Measurements from ENCODE around the gene ATP6V0A1.
"Not testable (repeated sequence)": the region's sequence is repeated elsewhere in the genome, so short reads cannot be mapped to it uniquely, and the experiment has no call there.

Gene ATP6V0A1

DNA sequence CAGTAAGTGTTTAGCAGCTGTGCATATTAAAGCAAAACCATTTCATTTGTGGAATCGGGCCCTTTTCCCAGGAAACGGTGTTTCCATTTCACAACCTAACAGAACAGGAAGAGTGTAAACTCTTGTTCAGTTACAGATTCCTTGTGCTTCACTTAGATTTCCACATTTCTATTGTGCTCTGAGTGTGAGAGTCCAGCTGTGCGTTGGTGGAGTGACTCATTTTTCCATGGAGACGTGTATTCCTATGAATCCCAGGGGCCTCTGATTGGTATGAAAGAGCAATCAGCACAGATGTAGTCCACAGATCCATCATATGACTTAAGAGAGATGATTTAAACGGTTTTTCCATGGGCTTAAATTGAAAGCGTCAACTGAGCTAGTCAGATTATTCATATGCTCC lies 22.3 kb upstream of the ATP6V0A1 start:
- DNase-seq (ENCODE audit: low read depth in 2 of 3, low spot score in 2 of 3): no peak

- DNase-seq (ENCODE audit: low read depth in 2 of 3, low spot score in 2 of 3): no peak
Measured at GRCh38 chr17:42438600-42439567, 19.8 kb upstream of the ATP6V0A1 start.

DNA sequence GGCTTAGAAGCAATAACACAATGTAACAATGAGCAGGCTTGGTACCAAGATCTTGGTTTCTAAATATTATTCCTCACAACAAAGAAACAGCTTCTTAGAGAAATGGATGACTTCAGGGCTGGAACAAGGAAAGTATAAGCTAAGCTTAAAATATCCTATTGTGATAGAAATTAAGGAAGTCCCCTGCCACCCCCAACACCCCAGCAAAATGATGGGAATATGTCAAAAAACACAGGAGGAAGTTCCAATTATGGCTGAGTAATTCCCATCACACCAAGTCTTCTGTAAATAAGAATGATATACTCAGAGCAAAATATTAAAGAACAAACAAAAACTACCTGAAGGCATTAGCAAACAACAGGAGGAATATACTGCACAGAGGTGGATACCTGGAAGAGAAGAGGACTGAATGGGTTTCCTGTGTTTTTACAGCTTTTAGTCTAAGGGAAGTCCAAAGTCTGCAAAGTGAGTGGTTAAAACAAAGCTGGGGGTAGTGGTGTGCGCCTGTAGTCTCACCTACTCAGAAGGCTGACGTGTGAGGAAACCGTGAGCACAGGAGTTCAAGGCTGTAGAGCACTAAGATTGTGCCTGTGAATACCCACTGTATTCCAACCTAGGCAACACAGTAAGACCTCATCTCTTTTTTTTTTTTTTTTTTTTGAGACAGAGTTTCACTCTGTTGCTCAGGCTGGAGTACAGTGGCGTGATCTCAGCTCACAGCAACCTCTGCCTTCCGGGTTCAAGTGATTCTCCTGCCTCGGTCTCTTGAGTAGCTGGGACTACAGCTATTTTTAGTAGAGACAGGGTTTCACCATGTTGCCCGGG lies 17.1 kb upstream of the ATP6V0A1 start:
- DNase-seq (ENCODE audit: low read depth in 2 of 3, low spot score in 2 of 3): no peak

GRCh38 chr17:42442196-42442565 lies 16.5 kb upstream of the ATP6V0A1 start:
- no peak for DNase-seq (ENCODE audit: low read depth in 2 of 3, low spot score in 2 of 3)

- DNase-seq (ENCODE audit: low read depth in 2 of 3, low spot score in 2 of 3): not testable (repeated sequence)
Measured at GRCh38 chr17:42449176-42449575, 9.5 kb upstream of the ATP6V0A1 start.

GRCh38 chr17:42449838-42450237 lies 8.8 kb upstream of the ATP6V0A1 start:
- not testable (repeated sequence) for DNase-seq (ENCODE audit: low read depth in 2 of 3, low spot score in 2 of 3)

DNA sequence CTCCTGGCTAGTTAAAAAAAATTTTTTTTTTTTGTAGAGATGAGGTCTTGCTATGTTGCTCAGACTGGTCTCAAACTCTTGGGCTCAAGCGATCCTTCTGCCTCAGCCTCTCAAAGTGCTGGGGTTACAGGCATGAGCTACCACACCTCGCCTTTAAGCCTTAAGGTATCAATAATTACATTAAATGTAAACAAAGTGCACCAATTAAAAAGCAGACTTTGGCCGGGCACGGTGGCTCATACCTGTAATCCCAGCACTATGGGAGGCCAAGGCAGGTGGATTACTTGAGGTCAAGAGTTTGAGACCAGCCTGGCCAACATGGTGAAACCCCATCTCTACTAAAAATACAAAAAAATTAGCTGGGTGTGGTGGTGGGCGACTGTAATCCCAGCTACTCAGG lies 7.4 kb upstream of the ATP6V0A1 start:
- not testable (repeated sequence) for DNase-seq (ENCODE audit: low read depth in 2 of 3, low spot score in 2 of 3)

DNA sequence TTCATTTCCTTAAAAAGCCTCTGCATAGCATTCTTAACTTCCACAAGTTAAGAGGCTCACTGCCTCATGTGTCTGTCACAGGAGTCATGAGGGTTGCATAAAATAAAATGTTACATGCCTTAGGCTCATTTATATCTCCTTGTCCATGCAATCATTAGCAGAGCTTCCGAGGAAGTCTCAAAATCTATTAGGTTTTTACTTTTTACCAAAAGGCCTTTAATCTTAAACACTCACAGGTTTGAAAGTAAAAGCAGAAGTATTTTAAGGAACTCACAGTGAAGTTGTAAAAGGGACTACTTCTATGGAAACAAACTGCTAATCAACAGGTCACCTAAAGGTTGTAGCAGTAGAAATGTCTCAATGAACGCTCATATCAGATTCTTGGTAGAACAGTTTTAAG lies 5.2 kb upstream of the ATP6V0A1 start:
- DNase-seq (ENCODE audit: low read depth in 2 of 3, low spot score in 2 of 3): no peak

DNA sequence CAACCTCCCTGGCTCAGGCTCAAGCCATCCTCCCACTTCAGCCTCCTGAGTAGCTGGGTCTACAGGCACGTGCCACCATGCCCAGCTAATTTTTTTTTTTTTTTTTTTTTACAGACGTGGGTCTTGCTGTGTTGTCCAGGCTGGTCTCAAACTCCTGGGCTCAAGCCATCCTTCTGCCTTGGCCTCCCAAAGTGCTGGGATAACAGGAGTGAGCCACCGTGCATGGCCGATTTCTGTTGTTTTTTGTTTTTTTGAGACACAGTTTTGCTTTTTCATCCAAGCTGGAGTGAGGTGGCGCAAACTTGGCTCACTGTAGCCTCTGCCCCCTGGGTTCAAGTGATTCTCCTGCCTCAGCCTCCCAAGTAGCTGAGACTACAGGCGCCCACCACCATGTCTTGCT lies 3.7 kb upstream of the ATP6V0A1 start:
- not testable (repeated sequence) for DNase-seq (ENCODE audit: low read depth in 2 of 3, low spot score in 2 of 3)

GRCh38 chr17:42456223-42457106 lies 2.2 kb upstream of the ATP6V0A1 start:
- no peak for DNase-seq (ENCODE audit: low read depth in 2 of 3, low spot score in 2 of 3)

DNA sequence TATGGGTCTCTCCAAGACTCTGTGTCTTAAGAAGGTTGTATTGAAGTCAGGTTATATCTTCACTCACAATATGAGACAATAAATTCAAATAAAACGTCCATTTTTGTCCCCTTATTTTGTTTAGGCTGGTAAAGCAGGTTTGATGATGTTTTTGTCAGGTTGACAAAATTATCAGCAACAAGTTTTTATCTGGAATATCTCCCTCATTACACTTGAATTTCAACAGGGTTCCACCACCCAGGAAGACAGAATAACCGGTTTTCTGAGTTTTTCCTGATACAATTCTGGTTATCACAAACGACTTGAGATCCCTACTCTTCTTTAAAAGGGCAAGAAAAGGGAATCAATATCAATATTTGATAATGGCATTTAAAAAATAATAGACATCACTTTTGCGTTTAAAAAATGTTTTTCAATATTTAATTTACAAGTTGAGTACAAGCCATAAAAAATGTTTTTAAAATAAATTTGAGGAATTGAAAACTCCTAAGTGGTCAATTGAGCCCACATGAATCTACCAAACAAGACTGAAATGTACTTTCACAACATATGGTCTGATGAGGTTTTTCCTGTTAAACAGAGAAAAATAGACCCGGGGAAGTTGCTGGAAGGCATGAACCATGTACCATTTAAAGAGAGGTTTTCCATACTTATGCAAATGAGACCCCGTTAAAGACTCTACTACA lies 1.4 kb upstream of the ATP6V0A1 start:
- no peak for DNase-seq (ENCODE audit: low read depth in 2 of 3, low spot score in 2 of 3)

DNA sequence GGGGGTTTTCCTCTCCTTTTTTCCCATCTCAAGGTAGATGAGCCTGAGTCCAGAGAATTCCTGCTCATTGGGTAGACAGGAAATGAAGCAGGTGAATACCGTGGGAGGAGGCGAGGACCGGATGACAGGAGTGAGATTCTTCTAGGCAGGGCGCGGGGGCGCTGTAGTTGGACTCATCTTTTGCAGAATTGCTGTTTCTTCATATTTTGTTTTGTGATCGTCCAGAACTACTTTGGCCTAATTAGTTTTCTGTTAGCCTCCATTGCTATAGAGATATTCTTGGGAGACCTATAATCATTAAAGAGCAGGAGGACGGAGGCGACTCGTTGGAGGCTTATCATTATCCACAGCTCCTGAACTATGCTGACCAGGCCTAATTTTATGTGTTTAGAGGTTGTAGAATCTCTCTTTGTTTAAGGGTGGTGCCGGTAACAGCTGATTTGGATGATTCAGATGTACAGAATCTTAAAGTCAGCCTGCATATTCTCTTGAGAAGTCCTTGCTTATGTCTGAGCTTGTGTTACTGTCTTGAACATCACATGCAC lies 650 bp downstream of the ATP6V0A1 start:
- DNase-seq (ENCODE audit: low read depth in 2 of 3, low spot score in 2 of 3): no peak

DNA sequence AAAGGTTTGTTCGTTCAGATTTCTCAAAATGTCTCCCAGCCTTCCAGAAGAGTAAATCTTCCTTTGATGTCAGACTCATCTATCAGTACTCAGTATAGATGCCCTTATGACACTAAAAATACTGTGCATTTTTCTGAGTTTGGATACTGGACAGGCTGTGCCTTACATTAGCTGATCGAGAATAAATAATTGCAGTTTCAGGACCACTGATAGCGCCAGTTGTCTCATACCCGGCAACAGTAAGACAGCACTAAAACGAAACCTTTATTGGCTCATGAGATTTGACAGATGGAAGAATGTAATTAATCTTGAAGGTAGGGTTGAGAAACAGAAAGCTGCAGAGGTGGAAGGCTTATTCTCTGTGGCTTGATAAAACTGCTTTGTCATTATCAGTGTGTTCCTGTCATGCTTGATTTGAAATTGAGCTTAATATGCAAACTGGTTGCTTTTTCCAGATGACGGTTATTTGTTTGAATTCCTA lies 1.2 kb downstream of the ATP6V0A1 start:
- DNase-seq (ENCODE audit: low read depth in 2 of 3, low spot score in 2 of 3): no peak

GRCh38 chr17:42460371-42460770 lies 1.7 kb downstream of the ATP6V0A1 start:
- DNase-seq (ENCODE audit: low read depth in 2 of 3, low spot score in 2 of 3): no peak

GRCh38 chr17:42463976-42464400 lies 5.3 kb downstream of the ATP6V0A1 start:
- DNase-seq (ENCODE audit: low read depth in 2 of 3, low spot score in 2 of 3): no peak

GRCh38 chr17:42467889-42468288 lies 9.2 kb downstream of the ATP6V0A1 start:
- no peak for DNase-seq (ENCODE audit: low read depth in 2 of 3, low spot score in 2 of 3)

DNA sequence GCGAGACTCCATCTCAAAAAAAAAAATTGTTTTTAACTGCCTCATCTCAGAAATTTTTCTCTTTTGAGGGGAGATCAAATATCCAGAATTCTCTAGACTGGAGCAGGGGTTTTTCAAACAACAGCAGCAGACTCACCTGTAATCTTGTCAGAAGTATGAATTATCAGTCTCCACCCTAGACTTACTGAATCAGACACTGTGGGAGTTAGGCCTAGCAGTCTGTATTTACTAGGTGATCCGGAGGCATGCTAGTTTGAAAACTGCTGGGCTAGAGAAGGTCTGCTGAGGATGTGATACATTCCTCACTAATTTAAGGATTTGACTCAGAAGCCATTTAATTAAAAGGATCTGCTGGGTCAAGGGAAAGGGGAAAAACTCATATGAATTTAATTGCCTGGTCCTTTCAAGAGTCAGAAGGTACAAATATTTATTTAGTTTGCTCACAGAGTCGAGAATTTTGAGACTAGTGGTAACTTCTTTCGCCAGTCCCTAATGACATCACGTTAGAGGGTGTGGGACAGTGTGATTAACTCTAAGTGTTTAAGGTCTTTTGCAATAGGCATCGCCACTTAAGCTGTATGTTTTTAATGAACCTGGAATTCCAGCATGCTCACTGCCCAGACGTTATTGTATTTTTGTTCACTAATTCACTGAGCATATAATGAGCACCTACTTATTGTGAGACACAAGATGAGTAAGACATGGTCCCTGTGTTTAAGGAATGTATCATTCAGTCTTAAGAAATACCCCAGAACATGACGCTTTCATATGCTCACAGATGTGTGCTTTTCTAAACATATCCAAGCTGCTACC lies 14.2 kb downstream of the ATP6V0A1 start:
- DNase-seq (ENCODE audit: low read depth in 2 of 3, low spot score in 2 of 3): no peak

DNA sequence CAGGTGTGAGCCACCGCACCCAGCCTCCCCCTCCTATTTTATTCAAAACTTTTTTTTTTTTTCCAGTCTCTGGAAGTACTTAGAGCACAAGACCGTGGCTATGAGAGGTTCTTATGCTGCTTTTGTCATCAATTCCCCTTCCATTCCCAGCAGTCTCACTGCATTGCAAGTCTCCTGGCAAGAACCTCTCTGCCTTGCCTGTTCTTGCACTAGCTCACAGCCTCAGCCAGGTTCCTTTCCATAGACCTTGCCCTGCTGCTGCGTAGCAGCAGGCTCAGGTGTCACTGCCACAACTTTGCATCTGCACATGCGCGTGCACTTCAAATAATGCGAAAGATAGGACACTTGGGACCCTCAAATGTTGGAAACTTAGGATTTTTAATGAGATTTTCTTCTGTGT lies 15.6 kb downstream of the ATP6V0A1 start:
- no peak for DNase-seq (ENCODE audit: low read depth in 2 of 3, low spot score in 2 of 3)

- no peak for DNase-seq (ENCODE audit: low read depth in 2 of 3, low spot score in 2 of 3)
Measured at GRCh38 chr17:42475121-42475520, 16.4 kb downstream of the ATP6V0A1 start.
